OCI-LY7 (cell line): Measurements from ENCODE around the gene EXOC6B. TPM values are rescaled to one million over a fixed set of nuclear protein-coding genes. Genes with fewer than 3 reads are reported as not detected.

ENCODE experiments used
- BruUV-seq: library from RNA; stranded (reverse); fragments of 400-500 nt; replicated peaks from 2 replicates; lab custom pipeline; 2021; lab: Mats Ljungman, UMichigan
- CTCF ChIA-PET: fragments of 300-600 bp; sonication (Branson Sonifier 250); formaldehyde crosslinking; loops from one replicate; lab custom pipeline; 2022; ENCODE audit warnings: antibody characterized with exemption; ENCODE audit not compliant: unreplicated experiment; lab: Charles Lee
- POLR2A ChIA-PET: fragments of 300-600 bp; sonication (Branson Sonifier 250); formaldehyde crosslinking; loops from one replicate; lab custom pipeline; 2022; ENCODE audit warnings: antibody characterized with exemption; lab: Charles Lee
- DNase-seq: peaks from one replicate; pipeline ENCODE4 v3.0.0-alpha.2; 2015; ENCODE audit warnings: low spot score
- H2AFZ ChIP-seq: fragments of 200-600 bp; sonication (generic), shearing (Covaris generic); 2 replicates; pipeline ENCODE4 v1.6.1; 2014; ENCODE audit warnings: mild to moderate bottlenecking, antibody characterized with exemption, low read length, moderate library complexity
- H3K27ac ChIP-seq: fragments of 200-600 bp; sonication (generic); 2 replicates; pipeline ENCODE4 v1.5.1; 2014; ENCODE audit warnings: mixed run types, low read depth, mild to moderate bottlenecking, moderate library complexity, low read length, inconsistent platforms; ENCODE audit not compliant: poor library complexity, severe bottlenecking
- H3K36me3 ChIP-seq: fragments of 200-600 bp; sonication (generic); 2 replicates; pipeline ENCODE4 v1.6.1; 2014; ENCODE audit warnings: mild to moderate bottlenecking, antibody characterized with exemption, low read length, moderate library complexity, mixed read lengths; ENCODE audit not compliant: insufficient read depth
- H3K4me1 ChIP-seq: fragments of 200-600 bp; sonication (generic); 2 replicates; pipeline ENCODE4 v1.5.1; 2014; ENCODE audit warnings: mild to moderate bottlenecking, low read length; ENCODE audit not compliant: insufficient read depth, poor library complexity, severe bottlenecking
- H3K4me2 ChIP-seq: fragments of 200-600 bp; sonication (generic); 2 replicates; pipeline ENCODE4 v1.6.1; 2014; ENCODE audit warnings: mild to moderate bottlenecking, low read length
- H3K4me3 ChIP-seq: fragments of 200-600 bp; sonication (generic); 2 replicates; pipeline ENCODE4 v1.5.1; 2014; ENCODE audit warnings: mild to moderate bottlenecking, low read depth, low read length; ENCODE audit not compliant: poor library complexity, severe bottlenecking
- H3K79me2 ChIP-seq: fragments of 200-600 bp; sonication (generic); 2 replicates; pipeline ENCODE4 v1.6.1; 2016; ENCODE audit warnings: low read depth, mild to moderate bottlenecking, low read length, moderate library complexity, mixed read lengths; ENCODE audit not compliant: insufficient read depth
- H3K9me2 ChIP-seq: fragments of 200-600 bp; sonication (generic); 2 replicates; pipeline ENCODE4 v1.6.1; 2016; ENCODE audit warnings: mild to moderate bottlenecking, low read length, mixed read lengths; ENCODE audit not compliant: insufficient read depth
- H3K9me3 ChIP-seq: fragments of 200-600 bp; sonication (generic); 2 replicates; pipeline ENCODE4 v1.6.1; 2014; ENCODE audit warnings: mild to moderate bottlenecking, mixed run types, low read length, mixed read lengths
- H4K20me1 ChIP-seq: fragments of 200-600 bp; sonication (generic); 2 replicates; pipeline ENCODE4 v1.6.1; 2014; ENCODE audit warnings: mild to moderate bottlenecking, antibody characterized with exemption, low read length, moderate library complexity, mixed read lengths; ENCODE audit not compliant: insufficient read depth
- CTCF ChIP-seq: fragments of 200-600 bp; sonication (generic); conservative IDR thresholded peaks from 2 replicates; pipeline ENCODE4 v1.5.1; 2014; ENCODE audit warnings: mild to moderate bottlenecking, antibody characterized with exemption, low read length, moderate library complexity, mixed read lengths
- EZH2phosphoT487 ChIP-seq: fragments of 200-600 bp; sonication (generic); IDR thresholded peaks from 2 replicates; pipeline ENCODE4 v1.6.1; 2018; ENCODE audit warnings: low read depth, borderline replicate concordance, mild to moderate bottlenecking, mixed run types, antibody characterized with exemption, low read length, moderate library complexity, mixed read lengths
- intact Hi-C: fragments of 100-400 bp; cut with micrococcal nuclease; formaldehyde crosslinking; loops from one replicate; pipeline ENCODE4 v1.10.0; 2022; ENCODE audit not compliant: unreplicated experiment
- total RNA-seq, 2 experiments: library from RNA; depleted of rRNA in 1 of 2; stranded (reverse); fragments of >200 nt in 1 of 2; shearing (Covaris generic) in 1 of 2; gene quantifications; 2 replicates each; pipeline ENCODE4 v1.2.3, GENCODE V29; 2014 to 2022

EXOC6B gene
- total RNA-seq, 2 experiments from 2014 or later, result 5.1 TPM; not detected in 1

- Histone ChIP-seq H3K4me3 (no peak overlapping the region), H3K9me3 (no peaks in the 10 kb centered on the region), H4K20me1 (no peaks in the 10 kb centered on the region), H2AFZ (no peak overlapping the region), H3K4me1 (no peaks in the 10 kb centered on the region), H3K27ac (no peak overlapping the region), H3K9me2 (0 out of 2 replicates have a peak, but pooled peaks cover 4% of the 10 kb centered on the region), H3K4me2 (no peak overlapping the region), H3K79me2 (no peaks in the 10 kb centered on the region), H3K36me3 (no peaks in the 10 kb centered on the region)
- POLR2A ChIA-PET, result no interaction called here
- TF ChIP-seq EZH2phosphoT487, result no peak
- TF ChIP-seq CTCF, result no peak
- CTCF ChIA-PET, result no interaction called here
- no TSS peak for BruUV-seq
- intact Hi-C loops, result no loop called here
- DNase-seq, result no peak
These were observed 213.1 kb downstream of the EXOC6B start for GRCh38 chr2:72612614-72613160.

GRCh38 chr2:72607189-72607588 lies 218.6 kb downstream of the EXOC6B start:
- no peaks in the 10 kb centered on the region for H3K9me3 ChIP-seq
- H3K36me3 ChIP-seq, result no peaks in the 10 kb centered on the region
- H3K9me2 ChIP-seq, result no peaks in the 10 kb centered on the region
- DNase-seq, result no peak
- no peaks in the 10 kb centered on the region for H4K20me1 ChIP-seq
- no peak overlapping the region for H3K4me3 ChIP-seq
- no peak overlapping the region for H3K4me2 ChIP-seq
- H3K79me2 ChIP-seq, result no peaks in the 10 kb centered on the region
- intact Hi-C loops, result no loop called here
- H3K27ac ChIP-seq, result no peak overlapping the region
- TF ChIP-seq EZH2phosphoT487, result no peak
- H3K4me1 ChIP-seq, result no peaks in the 10 kb centered on the region
- no TSS peak for BruUV-seq
- ChIA-PET CTCF (no interaction called here), POLR2A (interaction anchor here (0.7 kb wide), 1 partner anchor 33 kb away, joined by 3 read pairs; no protein-coding TSS in a partner anchor)
- H2AFZ ChIP-seq, result no peak overlapping the region

GRCh38 chr2:72605836-72606442 lies 219.9 kb downstream of the EXOC6B start:
- no peaks in the 10 kb centered on the region for H3K9me2 ChIP-seq
- no peaks in the 10 kb centered on the region for H3K4me1 ChIP-seq
- H2AFZ ChIP-seq, result no peak overlapping the region
- no peaks in the 10 kb centered on the region for H3K79me2 ChIP-seq
- no peak overlapping the region for H3K4me2 ChIP-seq
- ChIA-PET CTCF (no interaction called here), POLR2A (no interaction called here)
- intact Hi-C loops, result no loop called here
- no peaks in the 10 kb centered on the region for H4K20me1 ChIP-seq
- peak; percentile 93 for TF ChIP-seq CTCF
- no peak for TF ChIP-seq EZH2phosphoT487
- H3K36me3 ChIP-seq, result no peaks in the 10 kb centered on the region
- no peak overlapping the region for H3K27ac ChIP-seq
- no peak overlapping the region for H3K4me3 ChIP-seq
- no TSS peak for BruUV-seq
- H3K9me3 ChIP-seq, result no peaks in the 10 kb centered on the region
- peak; percentile 13 for DNase-seq
